IMR-90 (cell line): Measurements from ENCODE around the gene CYP26A1. TPM values are rescaled to one million over a fixed set of nuclear protein-coding genes. Genes with fewer than 3 reads are reported as not detected.

Source experiments
- ATAC-seq: fragments of 200-7000 bp; cut with Tn5 transposase; 2 replicates; pipeline ENCODE4 v1.9.1; 2020; ENCODE audit warnings: low read depth, mild to moderate bottlenecking, moderate library complexity
- BruUV-seq: library from RNA; stranded (reverse); fragments of 400-500 nt; replicated peaks from 2 replicates; lab custom pipeline; 2021; lab: Mats Ljungman, UMichigan
- CTCF ChIA-PET: fragments of 300-600 bp; formaldehyde crosslinking; extraction: SDS; loops from one replicate; lab custom pipeline; 2021; ENCODE audit warnings: antibody characterized with exemption; lab: Yijun Ruan, JAX
- POLR2A ChIA-PET: fragments of 300-600 bp; sonication (Branson Sonifier 250); formaldehyde crosslinking; loops from one replicate; lab custom pipeline; 2022; ENCODE audit warnings: antibody characterized with exemption; ENCODE audit not compliant: unreplicated experiment; lab: Charles Lee
- DNase-seq: peaks from one replicate; pipeline ENCODE4 v3.0.0; 2013
- H2AFZ ChIP-seq: replicated peaks from 2 replicates; pipeline ENCODE3; 2013; ENCODE audit warnings: low read length, mild to moderate bottlenecking; ENCODE audit not compliant: poor library complexity
- H2AK5ac ChIP-seq: 2 replicates; pipeline ENCODE4 v1.6.1; 2013; ENCODE audit warnings: low read depth, low read length, inconsistent platforms
- H2AK9ac ChIP-seq: replicated peaks from 2 replicates; pipeline ENCODE3; 2013; ENCODE audit warnings: mild to moderate bottlenecking, low read depth, low read length, moderate library complexity; ENCODE audit not compliant: poor library complexity
- H2BK120ac ChIP-seq: 2 replicates; pipeline ENCODE4 v1.6.1; 2013; ENCODE audit warnings: low read depth, low read length, inconsistent platforms
- H2BK15ac ChIP-seq: 3 replicates; pipeline ENCODE4 v1.6.1; 2013; ENCODE audit warnings: low read depth, low read length, inconsistent platforms
- H2BK20ac ChIP-seq: 2 replicates; pipeline ENCODE4 v1.6.1; 2013; ENCODE audit warnings: low read depth, mild to moderate bottlenecking, inconsistent platforms, low read length, moderate library complexity
- H2BK5ac ChIP-seq: 2 replicates; pipeline ENCODE4 v1.6.1; 2013; ENCODE audit warnings: mild to moderate bottlenecking, low read depth, low read length, inconsistent platforms; ENCODE audit not compliant: poor library complexity, severe bottlenecking
- H3K14ac ChIP-seq: replicated peaks from 2 replicates; pipeline ENCODE4 v1.6.1; 2013; ENCODE audit warnings: low read depth, low read length, inconsistent platforms
- H3K18ac ChIP-seq: 2 replicates; pipeline ENCODE4 v1.6.1; 2013; ENCODE audit warnings: low read depth, low read length, control low read depth
- H3K23ac ChIP-seq: 2 replicates; pipeline ENCODE4 v1.6.1; 2013; ENCODE audit warnings: low read depth, low read length, inconsistent platforms
- H3K27ac ChIP-seq: 2 replicates; pipeline ENCODE4 v1.5.1; 2013; ENCODE audit warnings: mild to moderate bottlenecking, control low read depth, low read length; ENCODE audit not compliant: insufficient read depth
- H3K27me3 ChIP-seq: 2 replicates; pipeline ENCODE4 v1.6.1; 2013; ENCODE audit warnings: low read length; ENCODE audit not compliant: control insufficient read depth, insufficient read depth
- H3K36me3 ChIP-seq: 2 replicates; pipeline ENCODE4 v1.6.1; 2013; ENCODE audit warnings: low read length, mixed read lengths; ENCODE audit not compliant: control insufficient read depth, insufficient read depth
- H3K4ac ChIP-seq: 2 replicates; pipeline ENCODE4 v1.6.1; 2013; ENCODE audit warnings: low read depth, low read length, inconsistent platforms
- H3K4me1 ChIP-seq: 2 replicates; pipeline ENCODE4 v1.6.1; 2013; ENCODE audit warnings: low read length, mixed read lengths; ENCODE audit not compliant: control insufficient read depth, insufficient read depth
- H3K4me2 ChIP-seq: 2 replicates; pipeline ENCODE4 v1.6.1; 2013; ENCODE audit warnings: low read depth, mild to moderate bottlenecking, control low read depth, low read length, moderate library complexity
- H3K4me3 ChIP-seq: 2 replicates; pipeline ENCODE4 v1.5.1; 2013; ENCODE audit warnings: low read depth, mild to moderate bottlenecking, control low read depth, low read length, moderate library complexity; ENCODE audit not compliant: insufficient read depth
- H3K56ac ChIP-seq: 2 replicates; pipeline ENCODE4 v1.6.1; 2013; ENCODE audit warnings: low read length, inconsistent platforms; ENCODE audit not compliant: insufficient read depth; ENCODE audit errors: extremely low read depth
- H3K79me1 ChIP-seq, 2 experiments: 2 replicates each; pipeline ENCODE4 v1.6.1; 2013; ENCODE audit warnings: low read length in 2 of 2, inconsistent platforms in 1 of 2, low read depth in 1 of 2
- H3K9ac ChIP-seq: 2 replicates; pipeline ENCODE4 v1.6.1; 2013; ENCODE audit warnings: low read depth, low read length, control low read depth
- H3K9me1 ChIP-seq: 2 replicates; pipeline ENCODE4 v1.6.1; 2013; ENCODE audit warnings: low read length, inconsistent platforms; ENCODE audit not compliant: insufficient read depth
- H3K9me3 ChIP-seq: 2 replicates; pipeline ENCODE4 v1.6.1; 2013; ENCODE audit warnings: low read length; ENCODE audit not compliant: control insufficient read depth, insufficient read depth
- H4K20me1 ChIP-seq: 2 replicates; pipeline ENCODE4 v1.6.1; 2013; ENCODE audit warnings: low read length, inconsistent platforms; ENCODE audit not compliant: insufficient read depth
- H4K5ac ChIP-seq: 2 replicates; pipeline ENCODE4 v1.6.1; 2013; ENCODE audit warnings: mild to moderate bottlenecking, low read depth, low read length, control low read depth
- H4K8ac ChIP-seq, 2 experiments: 2 replicates each; pipeline ENCODE4 v1.6.1; 2013; ENCODE audit warnings: low read depth in 2 of 2, low read length in 2 of 2, control low read depth in 1 of 2, inconsistent platforms in 1 of 2
- H4K91ac ChIP-seq: 2 replicates; pipeline ENCODE4 v1.6.1; 2013; ENCODE audit warnings: low read depth, low read length, inconsistent platforms; ENCODE audit not compliant: insufficient read depth
- CEBPB ChIP-seq: IDR thresholded peaks from 2 replicates; pipeline ENCODE4 v1.6.1; 2012; ENCODE audit warnings: low read depth, low read length, improper control_type of control experiment
- POLR2A ChIP-seq: IDR thresholded peaks from 2 replicates; pipeline ENCODE4 v1.6.1; 2012; ENCODE audit warnings: mild to moderate bottlenecking, low read depth, low read length
- WGBS, 2 experiments: methylation state at CpG; one replicate each; pipeline versions ENCODE4 v1.1.5 to v1.1.7; 2013; ENCODE audit warnings: missing lambda C conversion rate in 2 of 2; ENCODE audit not compliant: insufficient read length in 1 of 2; ENCODE audit errors: extremely low coverage in 2 of 2; 5-methylcytosine and 5-hydroxymethylcytosine counted together
- dilution Hi-C: fragments of 300-500 bp; cut with HindIII; formaldehyde crosslinking; loops from one replicate; pipeline ENCODE4 v1.14.3; 2018; ENCODE audit warnings: low sequenced_read_pairs; ENCODE audit not compliant: unreplicated experiment
- in situ Hi-C: fragments of 300-500 bp; cut with MboI; formaldehyde crosslinking; loops from 3 replicates; pipeline ENCODE4 v1.14.3; 2019; ENCODE audit warnings: low sequenced_read_pairs, inconsistent platforms, mixed read lengths
- intact Hi-C: fragments of 100-400 bp; cut with micrococcal nuclease; formaldehyde crosslinking; loops from 2 replicates; pipeline ENCODE4 v1.10.0; 2022
- polyA plus RNA-seq, 3 experiments: library from polyadenylated mRNA; depleted of rRNA; stranded (reverse); fragments of >200 nt; gene quantifications; 2 replicates each; pipeline ENCODE4 v1.2.3, GENCODE V29; 2012; ENCODE audit warnings: low replicate concordance in 1 of 3
- total RNA-seq: library from RNA; depleted of rRNA; stranded (reverse); fragments of >200 nt; gene quantifications from 2 replicates; pipeline ENCODE4 v1.2.3, GENCODE V29; 2012

CYP26A1 gene
- total and polyA plus RNA-seq, 2 of the 4 experiments (the other 2 are of a cell fraction), result 0.15 TPM; not detected in 1

GRCh38 chr10:93081834-93082233, 8.1 kb downstream of the CYP26A1 start:
- no peak overlapping the region for H3K27ac ChIP-seq
- no peak overlapping the region for H2BK20ac ChIP-seq
- dilution Hi-C loops (no loop called here), intact Hi-C loops (loop anchor here (2.0 kb wide), 2 partner anchors 271 to 429 kb away; no protein-coding TSS in a partner anchor), in situ Hi-C loops (loop anchor here (5.0 to 10.0 kb wide), 2 partner anchors 210 to 433 kb away; no protein-coding TSS in a partner anchor)
- H3K4me1 ChIP-seq, result 0 out of 2 replicates have a peak, but pooled peaks cover 2% of the 10 kb centered on the region
- H3K23ac ChIP-seq, result no peak overlapping the region
- H3K4ac ChIP-seq, result no peak overlapping the region
- H4K20me1 ChIP-seq, result no peaks in the 10 kb centered on the region
- no peak overlapping the region for H2AK9ac ChIP-seq
- no peak overlapping the region for H3K4me3 ChIP-seq
- H3K56ac ChIP-seq, result no peak overlapping the region
- DNase-seq (peak; percentile 33), ATAC-seq (no peak)
- no peaks in the 10 kb centered on the region for H3K79me1 ChIP-seq
- peak overlapping the region; percentile 67 for H2AFZ ChIP-seq
- no peak overlapping the region for H2BK15ac ChIP-seq
- ChIA-PET CTCF (interaction anchor here (1.2 kb wide), 1 partner anchor 208 kb away, joined by 3 read pairs; no protein-coding TSS in a partner anchor), POLR2A (no interaction called here)
- H4K91ac ChIP-seq, result no peak overlapping the region
- no peak overlapping the region for H3K4me2 ChIP-seq
- WGBS, 2 experiments, result no CpG with 5 or more reads among the region's 10 CpGs
- H4K8ac ChIP-seq, result 0 out of 4 replicates have a peak overlapping the region, but pooled peaks of 1 of the 2 experiments have one; percentile 21
- no peak overlapping the region for H3K18ac ChIP-seq
- BruUV-seq, result no TSS peak
- no peak overlapping the region for H4K5ac ChIP-seq
- H2BK120ac ChIP-seq, result no peak overlapping the region
- H2BK5ac ChIP-seq, result no peak overlapping the region
- H3K36me3 ChIP-seq, result no peaks in the 10 kb centered on the region
- peaks cover 21% of the 10 kb centered on the region for H3K27me3 ChIP-seq
- H3K9ac ChIP-seq, result no peak overlapping the region
- no peaks in the 10 kb centered on the region for H3K9me1 ChIP-seq
- no peak overlapping the region for H2AK5ac ChIP-seq
- TF ChIP-seq CEBPB, result peak; percentile 30; the same call in 1 of the 2 replicates
- TF ChIP-seq POLR2A, result no peak
- H3K14ac ChIP-seq, result no peak overlapping the region
- no peaks in the 10 kb centered on the region for H3K9me3 ChIP-seq
